Karpas-422 (cell line): Measurements from ENCODE around the gene C12orf57. TPM values are rescaled to one million over a fixed set of nuclear protein-coding genes. Genes with fewer than 3 reads are reported as not detected.

Source experiments
- DNase-seq: peaks from one replicate; pipeline ENCODE4 v3.0.0-alpha.2; 2015
- H2AFZ ChIP-seq: fragments of 200-600 bp; sonication (generic); 2 replicates; pipeline ENCODE4 v1.6.1; 2014; ENCODE audit warnings: antibody characterized with exemption, low read length, mixed read lengths
- H3K27ac ChIP-seq: fragments of 200-600 bp; sonication (generic); 2 replicates; pipeline ENCODE4 v1.5.1; 2014; ENCODE audit warnings: mild to moderate bottlenecking, low read length, moderate library complexity
- H3K27me3 ChIP-seq: fragments of 200-600 bp; sonication (generic); 2 replicates; pipeline ENCODE4 v1.6.1; 2014; ENCODE audit warnings: low read length, mixed read lengths
- H3K36me3 ChIP-seq: fragments of 200-600 bp; sonication (generic); 2 replicates; pipeline ENCODE4 v1.6.1; 2014; ENCODE audit warnings: low read length, mixed read lengths; ENCODE audit not compliant: insufficient read depth
- H3K4me1 ChIP-seq: fragments of 200-600 bp; sonication (generic); 2 replicates; pipeline ENCODE4 v1.6.1; 2014; ENCODE audit warnings: mild to moderate bottlenecking, low read length, mixed read lengths
- H3K4me2 ChIP-seq: fragments of 200-600 bp; sonication (generic); 2 replicates; pipeline ENCODE4 v1.6.1; 2014; ENCODE audit warnings: low read length, low read depth, mild to moderate bottlenecking; ENCODE audit not compliant: poor library complexity, severe bottlenecking
- H3K4me3 ChIP-seq: fragments of 200-600 bp; sonication (generic); 2 replicates; pipeline ENCODE4 v1.5.1; 2014; ENCODE audit warnings: mild to moderate bottlenecking, antibody characterized with exemption, low read length, mixed read lengths
- H3K79me2 ChIP-seq: fragments of 200-600 bp; sonication (generic); 2 replicates; pipeline ENCODE4 v1.6.1; 2014; ENCODE audit warnings: mild to moderate bottlenecking, low read length, mixed read lengths
- H3K9ac ChIP-seq: fragments of 200-600 bp; sonication (generic); 2 replicates; pipeline ENCODE4 v1.6.0; 2014; ENCODE audit warnings: low read length
- H3K9me2 ChIP-seq: fragments of 200-600 bp; sonication (generic), shearing (Covaris generic); replicated peaks from 2 replicates; pipeline ENCODE4 v1.6.0; 2014; ENCODE audit warnings: mild to moderate bottlenecking, low read length, moderate library complexity; ENCODE audit not compliant: insufficient read depth
- H3K9me3 ChIP-seq: fragments of 300-700, 200-600 bp; sonication (generic); 2 replicates; pipeline ENCODE4 v1.6.1; 2014; ENCODE audit warnings: low read length, mixed read lengths
- H4K20me1 ChIP-seq: fragments of 200-600 bp; sonication (generic); 2 replicates; pipeline ENCODE4 v1.6.1; 2014; ENCODE audit warnings: mild to moderate bottlenecking, antibody characterized with exemption, low read length, low read depth; ENCODE audit not compliant: insufficient read depth
- total RNA-seq: library from RNA; depleted of rRNA; stranded (reverse); fragments of >200 nt; shearing (Covaris generic); gene quantifications from 2 replicates; pipeline ENCODE4 v1.2.3, GENCODE V29; 2014; ENCODE audit warnings: low replicate concordance

C12orf57 gene
- total RNA-seq, 1 experiment from 2014 or later, result 264 TPM

GRCh38 chr12:6966351-6966750 is 22.5 kb downstream of the C12orf57 start:
- Histone ChIP-seq H3K9ac (no peak overlapping the region), H3K79me2 (peaks cover 31% of the 10 kb centered on the region), H3K36me3 (peaks cover 33% of the 10 kb centered on the region)

DNA sequence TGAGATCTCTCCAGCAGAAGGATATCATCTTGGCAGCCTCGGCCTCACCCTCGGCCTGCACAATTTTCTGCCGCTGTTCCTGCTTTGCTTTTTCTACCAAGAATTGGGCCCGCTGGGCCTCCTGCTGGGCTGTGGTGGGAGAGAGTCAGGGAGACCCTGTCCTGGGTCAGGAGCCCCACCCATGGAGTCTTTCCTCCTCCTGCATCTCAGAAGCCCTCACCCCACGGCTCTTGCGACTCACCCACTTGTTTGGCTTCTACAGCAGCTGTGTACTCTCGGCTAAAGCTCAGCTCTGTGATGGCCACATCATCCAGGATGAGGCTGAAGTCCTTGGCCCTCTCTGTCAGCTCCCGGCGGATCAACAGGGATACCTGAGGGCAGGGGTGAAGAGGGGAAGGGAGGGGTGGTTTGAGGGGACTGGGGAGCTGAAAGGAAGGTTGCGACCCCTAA is 23.9 kb downstream of the C12orf57 start:
- peak overlapping the region; percentile 99; the same call in 1 of the 2 replicates for H3K9ac ChIP-seq
- no peak overlapping the region for H3K27ac ChIP-seq
- H3K4me2 ChIP-seq, result no peak overlapping the region
- peaks cover 45% of the 10 kb centered on the region for H3K79me2 ChIP-seq
- no peak overlapping the region for H2AFZ ChIP-seq
- H3K9me3 ChIP-seq, result no peaks in the 10 kb centered on the region
- DNase-seq, result no peak
- H3K36me3 ChIP-seq, result peaks cover 38% of the 10 kb centered on the region
- H3K4me3 ChIP-seq, result no peak overlapping the region
- H3K4me1 ChIP-seq, result peaks cover 48% of the 10 kb centered on the region
- H4K20me1 ChIP-seq, result 0 out of 2 replicates have a peak, but pooled peaks cover 5% of the 10 kb centered on the region
- H3K9me2 ChIP-seq, result no peaks in the 10 kb centered on the region
- no peaks in the 10 kb centered on the region for H3K27me3 ChIP-seq

More at GRCh38 chr12:6966351-6966750, 22.5 kb downstream of the C12orf57 start:
- Histone ChIP-seq H3K4me1 (peaks cover 46% of the 10 kb centered on the region), H3K4me3 (no peak overlapping the region), H2AFZ (no peak overlapping the region), H4K20me1 (0 out of 2 replicates have a peak, but pooled peaks cover 5% of the 10 kb centered on the region), H3K9me2 (no peaks in the 10 kb centered on the region), H3K27me3 (no peaks in the 10 kb centered on the region), H3K4me2 (no peak overlapping the region), H3K27ac (peak overlapping the region; percentile 58), H3K9me3 (no peaks in the 10 kb centered on the region)
- no peak for DNase-seq

DNA sequence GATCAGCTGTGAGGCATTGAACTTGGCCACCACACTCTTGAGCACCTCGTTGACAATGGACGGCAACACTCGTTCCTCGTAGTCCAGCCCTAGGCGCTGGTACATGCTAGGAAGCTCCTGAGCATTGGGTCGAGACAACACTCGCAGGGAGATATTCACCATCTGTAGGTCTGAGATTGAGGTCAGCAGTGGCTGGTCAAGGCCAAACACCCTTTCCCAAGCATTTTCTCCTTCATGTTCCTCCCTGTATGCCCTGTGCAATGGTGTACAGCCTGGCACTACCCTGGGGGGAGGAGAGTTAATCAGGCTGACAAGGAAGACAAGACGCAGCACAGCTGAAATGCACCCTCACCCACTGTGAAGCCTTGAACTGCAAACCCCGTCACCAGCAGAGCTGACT is 24.6 kb downstream of the C12orf57 start:
- DNase-seq, result no peak
- Histone ChIP-seq H3K36me3 (peaks cover 41% of the 10 kb centered on the region), H3K27ac (peak overlapping the region; percentile 86), H4K20me1 (0 out of 2 replicates have a peak, but pooled peaks cover 5% of the 10 kb centered on the region), H3K9me3 (no peaks in the 10 kb centered on the region), H2AFZ (no peak overlapping the region), H3K4me3 (peak overlapping the region; percentile 95; the same call in 1 of the 2 replicates), H3K9me2 (no peaks in the 10 kb centered on the region), H3K27me3 (no peaks in the 10 kb centered on the region), H3K9ac (peak overlapping the region; percentile 99), H3K4me1 (peaks cover 55% of the 10 kb centered on the region), H3K79me2 (peaks cover 50% of the 10 kb centered on the region), H3K4me2 (peak overlapping the region; percentile 67)

- peak overlapping the region; percentile 99 for H3K9ac ChIP-seq
- H3K9me2 ChIP-seq, result no peaks in the 10 kb centered on the region
- H3K27ac ChIP-seq, result peak overlapping the region; percentile 86
- 0 out of 2 replicates have a peak, but pooled peaks cover 5% of the 10 kb centered on the region for H4K20me1 ChIP-seq
- peaks cover 64% of the 10 kb centered on the region for H3K4me1 ChIP-seq
- peak; percentile 62 for DNase-seq
- peak overlapping the region; percentile 95 for H3K4me3 ChIP-seq
- H3K36me3 ChIP-seq, result peaks cover 48% of the 10 kb centered on the region
- no peaks in the 10 kb centered on the region for H3K27me3 ChIP-seq
- no peaks in the 10 kb centered on the region for H3K9me3 ChIP-seq
- peak overlapping the region; percentile 67 for H3K4me2 ChIP-seq
- H3K79me2 ChIP-seq, result peaks cover 50% of the 10 kb centered on the region
- no peak overlapping the region for H2AFZ ChIP-seq
Observed at GRCh38 chr12:6970096-6970527, 26.3 kb downstream of the C12orf57 start.

GRCh38 chr12:6974180-6974579 is 30.4 kb downstream of the C12orf57 start:
- DNase-seq, result peak; percentile 87
- H3K27me3 ChIP-seq, result no peaks in the 10 kb centered on the region
- H3K27ac ChIP-seq, result peak overlapping the region; percentile 84
- H3K4me2 ChIP-seq, result peak overlapping the region; percentile 98
- no peaks in the 10 kb centered on the region for H3K9me3 ChIP-seq
- 0 out of 2 replicates have a peak, but pooled peaks cover 4% of the 10 kb centered on the region for H4K20me1 ChIP-seq
- peaks cover 38% of the 10 kb centered on the region for H3K79me2 ChIP-seq
- H3K36me3 ChIP-seq, result peaks cover 52% of the 10 kb centered on the region
- peaks cover 45% of the 10 kb centered on the region for H3K4me1 ChIP-seq
- H3K4me3 ChIP-seq, result peak overlapping the region; percentile 95; the same call in 1 of the 2 replicates
- peak overlapping the region; percentile 52 for H3K9ac ChIP-seq
- no peak overlapping the region for H2AFZ ChIP-seq
- no peaks in the 10 kb centered on the region for H3K9me2 ChIP-seq

DNA sequence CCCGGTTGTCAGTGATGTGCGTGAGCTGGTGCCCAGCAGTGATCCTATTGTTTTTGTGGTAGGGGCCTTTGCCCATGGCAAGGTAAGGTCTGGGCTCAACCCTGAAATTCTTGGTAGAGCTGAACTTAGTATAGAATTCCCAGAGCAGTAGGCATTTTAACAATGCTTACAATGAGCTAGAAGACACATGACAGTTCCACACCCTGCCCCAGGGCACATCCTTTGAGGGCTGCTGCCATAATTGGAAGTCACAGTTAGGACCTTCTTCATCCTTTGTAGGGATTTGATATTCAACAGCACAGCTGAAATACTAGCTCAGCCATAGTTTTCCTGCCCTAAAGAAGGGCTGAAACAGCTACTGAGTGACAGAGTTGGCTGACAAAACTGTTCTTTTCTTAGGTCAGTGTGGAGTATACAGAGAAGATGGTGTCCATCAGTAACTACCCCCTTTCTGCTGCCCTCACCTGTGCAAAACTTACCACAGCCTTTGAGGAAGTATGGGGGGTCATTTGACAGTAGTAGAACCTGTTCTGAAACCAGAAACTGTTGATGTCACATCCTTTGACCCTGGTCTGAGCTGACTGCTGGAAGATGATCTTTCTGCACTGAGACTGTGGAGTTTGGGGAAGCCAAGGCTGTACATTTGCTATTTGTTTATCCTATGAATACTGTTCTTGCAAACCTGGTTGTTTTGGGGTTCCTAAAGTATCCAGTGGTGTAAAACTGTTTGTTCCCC is 31.6 kb downstream of the C12orf57 start:
- H2AFZ ChIP-seq, result no peak overlapping the region
- peaks cover 25% of the 10 kb centered on the region for H3K79me2 ChIP-seq
- H3K36me3 ChIP-seq, result peaks cover 54% of the 10 kb centered on the region
- H3K4me3 ChIP-seq, result no peak overlapping the region
- no peak for DNase-seq
- peak overlapping the region; percentile 84 for H3K27ac ChIP-seq
- no peak overlapping the region for H3K4me2 ChIP-seq
- H3K9me3 ChIP-seq, result no peaks in the 10 kb centered on the region
- H3K9me2 ChIP-seq, result no peaks in the 10 kb centered on the region
- 0 out of 2 replicates have a peak, but pooled peaks cover 4% of the 10 kb centered on the region for H4K20me1 ChIP-seq
- H3K27me3 ChIP-seq, result no peaks in the 10 kb centered on the region
- H3K4me1 ChIP-seq, result peaks cover 42% of the 10 kb centered on the region
- no peak overlapping the region for H3K9ac ChIP-seq

- DNase-seq, result no peak
- no peaks in the 10 kb centered on the region for H3K27me3 ChIP-seq
- H3K36me3 ChIP-seq, result peaks cover 63% of the 10 kb centered on the region
- H3K4me1 ChIP-seq, result peaks cover 30% of the 10 kb centered on the region
- no peak overlapping the region for H3K4me2 ChIP-seq
- H3K79me2 ChIP-seq, result peaks cover 6% of the 10 kb centered on the region
- no peak overlapping the region for H3K27ac ChIP-seq
- H4K20me1 ChIP-seq, result 0 out of 2 replicates have a peak, but pooled peaks cover 4% of the 10 kb centered on the region
- H3K9ac ChIP-seq, result no peak overlapping the region
- H3K4me3 ChIP-seq, result no peak overlapping the region
- H2AFZ ChIP-seq, result no peak overlapping the region
- no peaks in the 10 kb centered on the region for H3K9me2 ChIP-seq
- no peaks in the 10 kb centered on the region for H3K9me3 ChIP-seq
Observed at GRCh38 chr12:6977653-6978052, 33.8 kb downstream of the C12orf57 start.

DNA sequence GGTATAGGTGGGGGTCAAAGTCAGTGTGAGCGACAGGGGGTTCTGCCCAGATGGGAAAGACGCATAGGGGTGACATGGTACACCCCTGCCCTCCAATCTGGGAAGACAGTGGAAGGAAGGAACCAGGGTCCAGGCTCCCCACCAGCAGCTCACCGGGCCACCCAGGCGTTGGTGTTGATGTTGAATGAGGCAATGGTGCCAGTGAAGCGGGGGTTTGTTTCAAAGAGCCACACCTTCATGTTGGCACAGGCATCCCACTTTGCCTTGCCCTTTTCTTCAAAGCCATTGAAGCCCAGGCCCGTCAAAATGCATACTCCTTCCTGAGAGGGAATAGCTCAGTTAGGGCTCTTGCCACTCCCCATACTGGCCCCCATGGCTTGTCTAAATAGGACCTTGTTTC is 34.4 kb downstream of the C12orf57 start:
- 0 out of 2 replicates have a peak, but pooled peaks cover 4% of the 10 kb centered on the region for H4K20me1 ChIP-seq
- H3K4me1 ChIP-seq, result peaks cover 24% of the 10 kb centered on the region
- no peak overlapping the region for H3K27ac ChIP-seq
- H3K79me2 ChIP-seq, result peaks cover under 1% of the 10 kb centered on the region; the same call in 1 of the 2 replicates
- H3K9me3 ChIP-seq, result no peaks in the 10 kb centered on the region
- no peak for DNase-seq
- no peaks in the 10 kb centered on the region for H3K9me2 ChIP-seq
- peaks cover 65% of the 10 kb centered on the region for H3K36me3 ChIP-seq
- no peak overlapping the region for H3K4me3 ChIP-seq
- H2AFZ ChIP-seq, result no peak overlapping the region
- H3K9ac ChIP-seq, result no peak overlapping the region
- no peaks in the 10 kb centered on the region for H3K27me3 ChIP-seq
- no peak overlapping the region for H3K4me2 ChIP-seq
